Measurements from ENCODE around the gene KRT34. TPM values are rescaled to one million over a fixed set of nuclear protein-coding genes. Genes with fewer than 3 reads are reported as not detected.
"Not testable (repeated sequence)": the region's sequence is repeated elsewhere in the genome, so short reads cannot be mapped to it uniquely, and the experiment has no call there.

KRT34 gene
- total RNA-seq, 1 experiment from 2014 or later, result not detected

- Mint-ChIP-seq H3K27me3 (ENCODE audit: unreplicated experiment) (no peaks in the 10 kb centered on the region), H3K36me3 (ENCODE audit: insufficient read depth, unreplicated experiment) (no peaks in the 10 kb centered on the region), H3K27ac (ENCODE audit: unreplicated experiment) (no peak overlapping the region), H3K4me3 (ENCODE audit: low read depth, unreplicated experiment) (no peak overlapping the region), H3K9me3 (ENCODE audit: low read depth, unreplicated experiment) (peaks cover 6% of the 10 kb centered on the region), H3K4me1 (ENCODE audit: low read depth, unreplicated experiment) (no peaks in the 10 kb centered on the region)
- no peak for DNase-seq
- intact Hi-C loops (cut with micrococcal nuclease; ENCODE audit: unreplicated experiment), result no loop called here
- TF ChIP-seq CTCF (IDR thresholded peaks at IDR 0.05; ENCODE audit: unreplicated experiment), result no peak
- no TSS peak for BruUV-seq (replicated peaks)
- CTCF ChIA-PET, result no interaction called here
These were observed 4.1 kb upstream of the KRT34 start for GRCh38 chr17:41386227-41386626.

GRCh38 chr17:41383690-41384089 is 1.6 kb upstream of the KRT34 start:
- no TSS peak for BruUV-seq (replicated peaks)
- Mint-ChIP-seq H3K4me1 (ENCODE audit: low read depth, unreplicated experiment) (no peaks in the 10 kb centered on the region), H3K27ac (ENCODE audit: unreplicated experiment) (no peak overlapping the region), H3K4me3 (ENCODE audit: low read depth, unreplicated experiment) (no peak overlapping the region), H3K27me3 (ENCODE audit: unreplicated experiment) (peaks cover 12% of the 10 kb centered on the region), H3K9me3 (ENCODE audit: low read depth, unreplicated experiment) (peaks cover 12% of the 10 kb centered on the region), H3K36me3 (ENCODE audit: insufficient read depth, unreplicated experiment) (no peaks in the 10 kb centered on the region)
- CTCF ChIA-PET, result no interaction called here
- TF ChIP-seq CTCF (IDR thresholded peaks at IDR 0.05; ENCODE audit: unreplicated experiment), result no peak
- intact Hi-C loops (cut with micrococcal nuclease; ENCODE audit: unreplicated experiment), result no loop called here
- DNase-seq, result no peak

- no peak for DNase-seq
- BruUV-seq (replicated peaks), result no TSS peak
- Mint-ChIP-seq H3K36me3 (ENCODE audit: insufficient read depth, unreplicated experiment) (no peaks in the 10 kb centered on the region), H3K4me1 (ENCODE audit: low read depth, unreplicated experiment) (no peaks in the 10 kb centered on the region), H3K9me3 (ENCODE audit: low read depth, unreplicated experiment) (peaks cover 13% of the 10 kb centered on the region), H3K27me3 (ENCODE audit: unreplicated experiment) (peaks cover 12% of the 10 kb centered on the region), H3K27ac (ENCODE audit: unreplicated experiment) (no peak overlapping the region), H3K4me3 (ENCODE audit: low read depth, unreplicated experiment) (no peak overlapping the region)
- TF ChIP-seq CTCF (IDR thresholded peaks at IDR 0.05; ENCODE audit: unreplicated experiment), result no peak
- intact Hi-C loops (cut with micrococcal nuclease; ENCODE audit: unreplicated experiment), result no loop called here
- CTCF ChIA-PET, result no interaction called here
These were observed 288 bp upstream of the KRT34 start for GRCh38 chr17:41382394-41382793.

GRCh38 chr17:41380091-41380490 is 2.0 kb downstream of the KRT34 start:
- BruUV-seq (replicated peaks); CTCF ChIA-PET; H3K27ac Mint-ChIP-seq (ENCODE audit: unreplicated experiment); H3K4me3 Mint-ChIP-seq (ENCODE audit: low read depth, unreplicated experiment); DNase-seq; H3K4me1 Mint-ChIP-seq (ENCODE audit: low read depth, unreplicated experiment); intact Hi-C loops (cut with micrococcal nuclease; ENCODE audit: unreplicated experiment); H3K36me3 Mint-ChIP-seq (ENCODE audit: insufficient read depth, unreplicated experiment): not testable (repeated sequence)
- Mint-ChIP-seq H3K27me3 (ENCODE audit: unreplicated experiment) (peaks cover 12% of the 10 kb centered on the region), H3K9me3 (ENCODE audit: low read depth, unreplicated experiment) (peaks cover 10% of the 10 kb centered on the region)

GRCh38 chr17:41377546-41377945 is 4.6 kb downstream of the KRT34 start:
- Mint-ChIP-seq H3K4me3 (ENCODE audit: low read depth, unreplicated experiment) (no peak overlapping the region), H3K9me3 (ENCODE audit: low read depth, unreplicated experiment) (peaks cover 16% of the 10 kb centered on the region)
- CTCF ChIA-PET, result interaction anchor here (0.6 kb wide), 1 partner anchor 26 kb away, joined by 3 read pairs; no protein-coding TSS in a partner anchor

More at GRCh38 chr17:41377546-41377945, 4.6 kb downstream of the KRT34 start:
- H3K27ac Mint-ChIP-seq (ENCODE audit: unreplicated experiment), result no peak overlapping the region
- no TSS peak for BruUV-seq (replicated peaks)
- intact Hi-C loops (cut with micrococcal nuclease; ENCODE audit: unreplicated experiment), result no loop called here
- no peaks in the 10 kb centered on the region for H3K36me3 Mint-ChIP-seq (ENCODE audit: insufficient read depth, unreplicated experiment)
- no peak for DNase-seq
- peaks cover 12% of the 10 kb centered on the region for H3K27me3 Mint-ChIP-seq (ENCODE audit: unreplicated experiment)
- no peak for TF ChIP-seq CTCF (IDR thresholded peaks at IDR 0.05; ENCODE audit: unreplicated experiment)
- no peaks in the 10 kb centered on the region for H3K4me1 Mint-ChIP-seq (ENCODE audit: low read depth, unreplicated experiment)

Measured in Calu3 (cell line).